Measurements from ENCODE around the gene TTLL3.
"Not testable (repeated sequence)": the region's sequence is repeated elsewhere in the genome, so short reads cannot be mapped to it uniquely, and the experiment has no call there.

TTLL3 gene

GRCh38 chr3:9872067-9872466, 62.0 kb downstream of the TTLL3 start:
- DNase-seq = not testable (repeated sequence)

GRCh38 chr3:9875448-9875847, 65.4 kb downstream of the TTLL3 start:
- no peak for DNase-seq

- DNase-seq = not testable (repeated sequence)
Measured at GRCh38 chr3:9876255-9876654, 66.2 kb downstream of the TTLL3 start.

- DNase-seq = no peak
Measured at GRCh38 chr3:9876991-9877390, 66.9 kb downstream of the TTLL3 start.

- no peak for DNase-seq
Measured at GRCh38 chr3:9878700-9879099, 68.6 kb downstream of the TTLL3 start.

- DNase-seq = no peak
Measured at GRCh38 chr3:9879830-9880549, 69.9 kb downstream of the TTLL3 start, which contains the start of gene CIDEC. CIDEC (minus strand) TSS chr3:9880253; CDS start chr3:9878486, 1,767 bp downstream.

- no peak for DNase-seq
Measured at GRCh38 chr3:9881441-9881840, 71.4 kb downstream of the TTLL3 start.

GRCh38 chr3:9883706-9884554, 73.9 kb downstream of the TTLL3 start:
- DNase-seq = no peak

- DNase-seq = no peak
Measured at GRCh38 chr3:9884555-9885165, 74.6 kb downstream of the TTLL3 start.

Data from NCI-H1436 (cell line).